CD4-positive, alpha-beta T cell treated with Interleukin-6 at 100 ng/mL for 8 hours (primary cell): ENCODE data around the gene SNX30.

Experiments
- DNase-seq: peaks from one replicate; pipeline ENCODE4 v3.0.0-alpha.2; 2020; ENCODE audit warnings: mixed read lengths, low spot score

Gene SNX30

GRCh38 chr9:112886351-112886750 is 135.8 kb downstream of the SNX30 start:
- DNase-seq = no peak

GRCh38 chr9:112887381-112887780 is 136.8 kb downstream of the SNX30 start:
- DNase-seq = no peak

DNA sequence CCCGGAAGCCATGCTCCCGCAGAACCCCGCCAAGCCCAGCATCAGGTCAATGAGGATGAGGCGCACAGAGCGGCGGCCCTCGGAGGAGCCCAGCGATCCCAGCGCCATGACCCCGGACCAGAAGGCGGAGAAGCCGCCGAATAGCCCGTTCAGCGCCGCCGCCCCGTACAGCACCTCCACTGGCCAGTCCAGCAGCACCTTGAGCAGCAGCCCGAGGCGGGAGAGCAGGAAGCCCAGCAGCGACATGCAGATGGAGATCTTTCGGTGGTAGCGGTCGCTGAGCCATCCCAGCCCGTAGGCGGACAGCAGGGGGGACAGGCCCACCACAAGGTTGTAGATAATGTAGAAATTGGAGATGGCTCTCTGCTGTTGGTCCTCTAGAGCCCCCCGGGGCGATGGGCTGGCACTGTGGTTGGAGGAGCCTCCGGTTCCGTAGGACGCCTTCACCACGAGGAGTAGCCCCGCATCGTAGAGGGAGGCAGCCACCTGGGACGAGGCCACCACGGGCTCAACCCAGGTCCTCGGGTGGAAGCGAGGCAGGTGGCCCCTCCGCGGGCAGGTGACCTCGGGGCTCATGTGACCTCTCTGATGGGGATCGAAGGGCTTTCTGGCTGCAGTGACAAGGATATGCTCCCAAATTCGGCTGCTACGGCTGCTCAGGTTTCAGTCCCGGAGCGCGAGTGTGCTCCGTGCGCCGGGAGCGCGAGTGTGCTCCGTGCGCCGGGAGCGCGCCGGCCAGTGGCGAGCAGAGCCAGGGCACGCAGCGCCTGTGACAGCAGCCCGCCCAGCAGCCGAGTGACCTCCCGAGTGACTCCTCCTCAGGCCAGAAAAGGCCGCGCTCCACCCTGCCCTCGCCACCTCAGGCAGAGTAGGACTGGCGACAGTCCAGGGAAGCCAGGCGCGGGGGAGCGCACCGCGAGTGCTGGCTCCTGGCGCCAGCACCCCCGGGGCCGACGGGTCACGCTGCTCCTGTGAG is 139.8 kb downstream of the SNX30 start, which contains the start of gene SLC46A2:
Gene SLC46A2 (minus strand): TSS at position 771 of the 976 bp plus-strand sequence. CDS start 195 bp downstream, at position 576.
- no peak for DNase-seq

- DNase-seq = no peak
These were observed 141.0 kb downstream of the SNX30 start for GRCh38 chr9:112891521-112891920.

DNA sequence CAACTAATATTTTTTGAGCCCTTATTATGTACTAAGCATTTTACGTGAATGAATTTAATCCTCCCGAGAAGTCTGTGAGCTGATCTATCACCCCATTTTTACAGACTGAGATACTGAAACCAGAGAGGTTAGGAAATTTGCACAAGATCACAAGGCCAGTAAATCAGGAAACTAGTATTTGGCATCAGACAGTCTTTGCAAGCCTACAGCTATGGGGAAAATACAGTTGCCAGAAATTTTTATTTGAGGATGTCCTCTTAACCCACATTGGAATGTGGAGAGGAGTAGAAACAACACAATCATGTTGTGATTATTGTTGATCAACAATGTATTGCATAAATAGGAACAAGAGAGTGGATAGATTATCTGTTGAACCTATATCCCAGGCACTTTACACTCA is 142.4 kb downstream of the SNX30 start:
- no peak for DNase-seq

DNA sequence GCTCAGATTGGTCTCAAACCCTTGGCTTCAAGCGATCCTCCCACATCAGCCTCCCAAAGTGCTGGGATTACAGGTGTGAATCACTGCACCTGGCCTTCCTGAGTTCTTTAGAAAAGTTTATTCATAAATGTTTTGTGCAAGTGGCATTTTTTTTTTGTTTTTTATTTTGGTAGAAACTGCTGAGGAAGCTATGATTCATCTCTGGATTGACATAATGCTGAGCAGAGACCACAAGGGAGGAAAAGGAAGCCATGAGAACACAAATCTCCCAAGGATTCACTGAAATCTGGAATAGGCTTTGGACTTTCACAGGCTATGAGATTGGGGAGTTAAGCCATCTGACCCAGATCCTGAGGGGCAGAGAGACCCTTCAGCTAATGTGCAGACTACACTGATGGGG is 143.5 kb downstream of the SNX30 start:
- DNase-seq = no peak

- no peak for DNase-seq
These were observed 144.1 kb downstream of the SNX30 start for GRCh38 chr9:112894699-112895098.

GRCh38 chr9:112896131-112896530 is 145.6 kb downstream of the SNX30 start:
- no peak for DNase-seq

GRCh38 chr9:112898872-112899311 is 148.3 kb downstream of the SNX30 start:
- DNase-seq = no peak

GRCh38 chr9:112900488-112900887 is 149.9 kb downstream of the SNX30 start:
- no peak for DNase-seq

DNA sequence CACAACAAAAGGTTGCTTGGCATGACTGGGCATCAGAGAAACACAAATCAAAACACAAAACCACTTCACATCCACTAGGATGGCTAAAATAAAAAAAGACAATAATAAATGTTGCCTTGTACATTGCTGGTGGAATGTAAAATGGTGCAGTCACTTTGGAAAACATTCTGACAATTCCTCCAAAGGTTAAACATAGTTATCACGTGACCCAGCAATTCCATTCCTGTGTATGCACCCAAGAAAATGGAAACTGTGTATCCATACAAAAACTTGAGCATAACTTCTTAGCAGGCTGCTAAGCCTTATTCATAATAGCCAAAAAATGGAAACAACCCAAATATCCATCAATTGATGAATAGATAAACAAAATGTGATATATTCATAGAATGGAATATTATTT is 150.3 kb downstream of the SNX30 start:
- no peak for DNase-seq

DNA sequence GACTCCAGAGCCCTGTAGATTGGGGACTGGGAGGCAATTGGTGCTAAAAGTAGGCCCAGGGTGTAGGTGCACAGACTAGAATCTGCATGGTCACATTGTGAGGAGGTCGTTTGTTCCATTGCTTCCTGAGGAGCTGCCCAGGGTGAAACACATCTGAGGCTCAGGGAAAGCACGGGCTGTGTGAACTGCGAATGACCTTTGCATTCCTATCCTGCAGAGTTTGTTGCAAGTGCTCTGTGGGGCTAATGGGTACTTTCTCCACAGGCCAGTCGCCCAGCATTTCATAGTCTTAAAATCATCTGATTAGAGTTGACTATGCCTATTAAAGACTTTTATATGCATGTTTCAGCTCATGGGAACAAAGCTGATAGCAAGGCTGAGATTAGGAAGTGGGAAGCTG is 154.5 kb downstream of the SNX30 start:
- DNase-seq = no peak

- no peak for DNase-seq
These were observed 161.2 kb downstream of the SNX30 start for GRCh38 chr9:112911736-112912135.

DNA sequence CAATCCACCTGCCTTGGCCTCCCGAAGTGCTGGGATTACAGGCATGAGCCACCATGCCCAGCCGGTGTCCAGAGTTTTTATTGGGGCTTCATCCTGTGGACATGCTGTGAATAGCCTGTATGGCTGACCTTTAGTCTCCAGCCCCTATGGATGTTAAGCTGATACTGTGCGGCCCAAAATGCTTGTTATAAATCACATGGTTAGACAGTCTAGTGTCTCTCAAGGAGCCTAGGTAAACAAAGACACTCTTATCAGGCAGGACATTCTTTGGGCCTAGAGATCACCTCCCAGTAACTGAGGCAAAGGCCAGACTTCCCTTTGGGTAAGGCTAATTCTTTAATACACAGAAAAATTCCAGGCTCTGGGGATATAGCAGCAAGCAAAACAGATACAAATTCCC is 162.1 kb downstream of the SNX30 start:
- DNase-seq = no peak

- DNase-seq = no peak
These were observed 162.8 kb downstream of the SNX30 start for GRCh38 chr9:112913326-112913725.

GRCh38 chr9:112914524-112914923 is 164.0 kb downstream of the SNX30 start:
- no peak for DNase-seq

DNA sequence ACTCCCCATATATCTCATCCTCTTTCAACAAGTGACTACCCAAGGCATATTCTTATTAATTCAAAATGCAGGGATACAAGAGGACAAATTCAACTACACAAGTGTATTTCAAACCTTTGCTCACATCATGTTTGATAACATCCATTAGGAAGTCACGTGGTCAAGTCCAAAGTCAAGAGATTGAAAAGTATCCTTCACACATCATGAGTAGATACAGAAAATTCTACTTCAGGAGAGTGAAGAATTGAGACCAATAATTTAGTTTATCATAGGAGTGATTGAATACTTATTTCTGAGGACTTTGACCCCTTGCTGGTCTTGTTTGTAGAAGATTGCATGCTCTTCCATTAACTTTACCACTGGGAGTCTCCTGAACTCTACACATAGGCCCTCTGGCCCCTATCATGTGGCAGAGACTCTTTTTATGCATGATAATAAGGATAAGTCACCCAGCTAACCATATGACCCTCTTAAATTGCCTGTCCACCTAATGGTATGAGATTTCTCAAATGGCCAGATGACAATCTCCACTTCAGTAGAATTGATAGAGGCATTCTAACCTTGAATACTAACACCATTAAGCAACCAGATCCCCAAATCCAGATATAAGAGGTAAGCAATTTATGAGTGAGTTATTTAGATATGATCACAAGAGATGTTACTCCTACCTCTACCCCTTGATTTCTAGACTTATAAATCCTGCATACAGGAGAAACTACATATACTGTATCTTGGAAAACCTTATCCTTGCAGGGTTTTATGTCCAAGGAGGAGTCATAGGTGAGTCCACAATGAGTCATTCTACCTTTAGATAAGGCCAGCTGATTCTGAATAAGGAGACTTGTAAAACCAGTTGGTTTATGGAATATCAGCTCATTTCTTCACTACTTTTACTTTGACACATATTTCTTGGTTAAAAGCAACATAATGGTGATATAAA is 166.8 kb downstream of the SNX30 start:
- no peak for DNase-seq

- no peak for DNase-seq
These were observed 167.4 kb downstream of the SNX30 start for GRCh38 chr9:112917987-112918362.

- DNase-seq = no peak
These were observed 171.0 kb downstream of the SNX30 start for GRCh38 chr9:112921549-112921948.
